Measurements from ENCODE around the gene LRRC71.
"Not testable (repeated sequence)": the region's sequence is repeated elsewhere in the genome, so short reads cannot be mapped to it uniquely, and the experiment has no call there.

The LRRC71 gene

GRCh38 chr1:156925154-156926010, 5.0 kb downstream of the LRRC71 start:
- no peak for DNase-seq (ENCODE audit: low read depth)
- TF ChIP-seq POLR2A (IDR thresholded peaks at IDR 0.05; ENCODE audit: extremely low read depth, insufficient read length) (no peak), MAX (IDR thresholded peaks at IDR 0.05; ENCODE audit: low read depth, low read length) (no peak), CTCF (IDR thresholded peaks at IDR 0.05; ENCODE audit: low read depth, low read length) (no peak), MYC (IDR thresholded peaks at IDR 0.05; ENCODE audit: low read depth, low read length) (no peak)
- H3K4me3 ChIP-seq (ENCODE audit: low read depth, low read length): no peak overlapping the region

- H3K4me3 ChIP-seq (ENCODE audit: low read depth, low read length): no peak overlapping the region
- DNase-seq (ENCODE audit: low read depth): peak; percentile 88
- no peak for TF ChIP-seq POLR2A (IDR thresholded peaks at IDR 0.05; ENCODE audit: extremely low read depth, insufficient read length)
- TF ChIP-seq MAX (IDR thresholded peaks at IDR 0.05; ENCODE audit: low read depth, low read length): no peak; the same call in 1 of the 2 replicates
- no peak for TF ChIP-seq CTCF (IDR thresholded peaks at IDR 0.05; ENCODE audit: low read depth, low read length)
Observed at GRCh38 chr1:156926175-156926574, 5.7 kb downstream of the LRRC71 start.

GRCh38 chr1:156926695-156927094, 6.3 kb downstream of the LRRC71 start:
- not testable (repeated sequence) for H3K4me3 ChIP-seq (ENCODE audit: low read depth, low read length); DNase-seq (ENCODE audit: low read depth)

- peak; percentile 78 for DNase-seq (ENCODE audit: low read depth)
- H3K4me3 ChIP-seq (ENCODE audit: low read depth, low read length): no peak overlapping the region
- peak; percentile 55 for TF ChIP-seq CTCF (IDR thresholded peaks at IDR 0.05; ENCODE audit: low read depth, low read length)
- no peak for TF ChIP-seq MYC (IDR thresholded peaks at IDR 0.05; ENCODE audit: low read depth, low read length)
- TF ChIP-seq MAX (IDR thresholded peaks at IDR 0.05; ENCODE audit: low read depth, low read length): no peak
- TF ChIP-seq POLR2A (IDR thresholded peaks at IDR 0.05; ENCODE audit: extremely low read depth, insufficient read length): no peak
Observed at GRCh38 chr1:156927215-156928042, 7.0 kb downstream of the LRRC71 start.

GRCh38 chr1:156928043-156928602, 7.7 kb downstream of the LRRC71 start:
- no peak overlapping the region for H3K4me3 ChIP-seq (ENCODE audit: low read depth, low read length)
- no peak for TF ChIP-seq MAX (IDR thresholded peaks at IDR 0.05; ENCODE audit: low read depth, low read length)
- TF ChIP-seq CTCF (IDR thresholded peaks at IDR 0.05; ENCODE audit: low read depth, low read length): no peak
- TF ChIP-seq POLR2A (IDR thresholded peaks at IDR 0.05; ENCODE audit: extremely low read depth, insufficient read length): no peak
- no peak; the same call in 1 of the 2 replicates for TF ChIP-seq MYC (IDR thresholded peaks at IDR 0.05; ENCODE audit: low read depth, low read length)
- DNase-seq (ENCODE audit: low read depth): no peak
